C4-2B (cell line): Measurements from ENCODE around the gene ZNF580.
A peak's percentile ranks its signal among the peaks of the same experiment; 100 is the strongest.

Source experiments
- H3K27ac ChIP-seq: fragments of 450-650 bp; 2 replicates; pipeline ENCODE4 v1.5.1; 2017
- CTCF ChIP-seq: fragments of 450-650 bp; conservative IDR thresholded peaks from 2 replicates; pipeline ENCODE4 v1.5.1; 2017; ENCODE audit warnings: mild to moderate bottlenecking
- ZFX ChIP-seq: fragments of 450-650 bp; IDR thresholded peaks from 2 replicates; pipeline ENCODE4 v1.6.1; 2017

ZNF580 gene

DNA sequence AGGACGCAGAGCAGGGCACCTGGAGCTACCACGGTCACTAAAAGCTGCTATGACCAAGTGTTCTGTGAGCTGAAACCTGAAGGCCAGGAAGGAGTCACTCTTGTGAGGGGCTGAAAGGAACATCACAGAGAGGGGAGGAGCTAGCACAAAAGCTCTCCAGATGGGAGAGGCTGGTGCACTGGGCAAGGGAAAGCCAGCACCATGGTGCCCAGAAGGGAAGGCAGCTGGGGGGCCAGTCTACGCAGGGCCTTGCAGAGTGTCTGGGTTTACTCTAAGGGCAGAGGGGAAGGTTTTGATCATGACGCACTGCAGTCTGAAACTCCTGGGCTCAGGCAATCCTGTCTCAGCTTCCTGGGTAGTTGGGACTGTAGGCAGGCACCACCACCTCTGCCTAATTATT lies 4.1 kb upstream of the ZNF580 start:
- H3K27ac ChIP-seq, result no peak overlapping the region
- TF ChIP-seq CTCF, result no peak
- TF ChIP-seq ZFX, result no peak

GRCh38 chr19:55637534-55637933 lies 3.3 kb upstream of the ZNF580 start:
- H3K27ac ChIP-seq, result no peak overlapping the region
- TF ChIP-seq ZFX, result no peak
- no peak for TF ChIP-seq CTCF

- TF ChIP-seq ZFX (no peak), CTCF (peak; percentile 39)
- peak overlapping the region; percentile 93 for H3K27ac ChIP-seq
Observed at GRCh38 chr19:55638864-55639359, 1.9 kb upstream of the ZNF580 start.

GRCh38 chr19:55640043-55640576 lies 692 bp upstream of the ZNF580 start:
- H3K27ac ChIP-seq, result peak overlapping the region; percentile 93
- TF ChIP-seq CTCF (peak; percentile 93), ZFX (peak; percentile 86; the same call in 1 of the 2 replicates)

- no peak for TF ChIP-seq CTCF
- TF ChIP-seq ZFX, result no peak
- peak overlapping the region; percentile 93 for H3K27ac ChIP-seq
Observed at GRCh38 chr19:55641426-55642152, 787 bp downstream of the ZNF580 start.

DNA sequence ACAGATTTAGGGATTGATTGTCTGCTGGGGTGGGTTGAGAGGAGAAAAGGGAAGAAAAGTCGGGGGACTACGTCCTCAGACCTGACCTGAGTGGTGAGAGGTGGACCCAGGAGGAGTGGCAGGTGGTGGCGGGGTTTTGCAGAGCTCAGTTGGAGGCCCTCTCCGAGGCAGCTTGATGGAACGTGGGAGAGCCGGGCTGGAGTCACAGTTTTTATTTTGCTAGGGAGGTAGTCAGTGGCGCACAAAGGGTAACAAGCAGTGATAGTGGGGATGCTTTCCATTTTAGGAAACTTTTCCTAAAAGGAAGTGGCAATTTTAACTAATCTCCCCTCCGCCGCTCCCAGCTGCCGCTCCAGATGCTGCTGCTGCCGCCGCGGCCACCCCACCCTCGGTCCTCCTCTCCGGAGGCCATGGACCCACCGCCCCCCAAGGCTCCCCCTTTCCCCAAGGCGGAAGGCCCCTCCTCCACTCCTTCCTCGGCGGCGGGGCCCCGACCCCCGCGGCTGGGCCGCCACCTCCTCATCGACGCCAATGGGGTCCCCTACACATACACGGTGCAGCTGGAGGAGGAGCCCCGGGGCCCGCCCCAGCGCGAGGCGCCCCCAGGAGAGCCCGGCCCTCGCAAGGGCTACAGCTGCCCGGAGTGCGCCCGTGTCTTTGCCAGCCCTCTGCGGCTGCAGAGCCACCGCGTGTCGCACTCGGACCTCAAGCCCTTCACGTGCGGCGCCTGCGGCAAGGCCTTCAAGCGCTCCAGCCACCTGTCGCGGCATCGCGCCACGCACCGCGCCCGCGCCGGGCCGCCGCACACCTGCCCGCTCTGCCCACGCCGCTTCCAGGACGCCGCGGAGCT lies 1.6 kb downstream of the ZNF580 start:
- H3K27ac ChIP-seq, result peak overlapping the region; percentile 93
- TF ChIP-seq CTCF (no peak), ZFX (peak; percentile 76)
